Chondrocyte (in vitro differentiated cells): ENCODE data around the gene SP9. TPM values are rescaled to one million over a fixed set of nuclear protein-coding genes. Genes with fewer than 3 reads are reported as not detected.

Experiments
- DNase-seq: peaks from one replicate; pipeline ENCODE4 v3.0.0; 2021; ENCODE audit warnings: mixed read lengths, low spot score
- H3K27ac Mint-ChIP-seq: one replicate; pipeline ENCODE4 v1.8.0; 2021; ENCODE audit warnings: mild to moderate bottlenecking, moderate library complexity, mixed read lengths; ENCODE audit not compliant: unreplicated experiment
- H3K27me3 Mint-ChIP-seq: 2 replicates; pipeline ENCODE4 v1.8.0; 2021; ENCODE audit warnings: low read depth, mixed read lengths
- H3K36me3 Mint-ChIP-seq: 2 replicates; pipeline ENCODE4 v1.8.0; 2021; ENCODE audit warnings: low read depth, mixed read lengths
- H3K4me1 Mint-ChIP-seq: 2 replicates; pipeline ENCODE4 v1.8.0; 2021; ENCODE audit warnings: low read depth, mild to moderate bottlenecking, mixed read lengths
- H3K4me3 Mint-ChIP-seq: one replicate; pipeline ENCODE4 v1.8.0; 2021; ENCODE audit warnings: mild to moderate bottlenecking, moderate library complexity, mixed read lengths; ENCODE audit not compliant: unreplicated experiment
- H3K9me3 Mint-ChIP-seq: 2 replicates; pipeline ENCODE4 v1.8.0; 2021; ENCODE audit warnings: low read depth, mixed read lengths
- total RNA-seq: library from RNA; stranded (reverse); gene quantifications from 3 replicates; pipeline ENCODE4 v1.2.1, GENCODE V29; 2021
- TF ChIP-seq, protein P1 (sequence below): fragments of 200-600 bp; sonication (generic); IDR thresholded peaks from 2 replicates; pipeline ENCODE4 v1.5.0; 2021; ENCODE audit warnings: antibody characterized with exemption, mild to moderate bottlenecking, moderate library complexity

The SP9 gene
- total RNA-seq, 1 donor from 2014 or later = not detected

DNA sequence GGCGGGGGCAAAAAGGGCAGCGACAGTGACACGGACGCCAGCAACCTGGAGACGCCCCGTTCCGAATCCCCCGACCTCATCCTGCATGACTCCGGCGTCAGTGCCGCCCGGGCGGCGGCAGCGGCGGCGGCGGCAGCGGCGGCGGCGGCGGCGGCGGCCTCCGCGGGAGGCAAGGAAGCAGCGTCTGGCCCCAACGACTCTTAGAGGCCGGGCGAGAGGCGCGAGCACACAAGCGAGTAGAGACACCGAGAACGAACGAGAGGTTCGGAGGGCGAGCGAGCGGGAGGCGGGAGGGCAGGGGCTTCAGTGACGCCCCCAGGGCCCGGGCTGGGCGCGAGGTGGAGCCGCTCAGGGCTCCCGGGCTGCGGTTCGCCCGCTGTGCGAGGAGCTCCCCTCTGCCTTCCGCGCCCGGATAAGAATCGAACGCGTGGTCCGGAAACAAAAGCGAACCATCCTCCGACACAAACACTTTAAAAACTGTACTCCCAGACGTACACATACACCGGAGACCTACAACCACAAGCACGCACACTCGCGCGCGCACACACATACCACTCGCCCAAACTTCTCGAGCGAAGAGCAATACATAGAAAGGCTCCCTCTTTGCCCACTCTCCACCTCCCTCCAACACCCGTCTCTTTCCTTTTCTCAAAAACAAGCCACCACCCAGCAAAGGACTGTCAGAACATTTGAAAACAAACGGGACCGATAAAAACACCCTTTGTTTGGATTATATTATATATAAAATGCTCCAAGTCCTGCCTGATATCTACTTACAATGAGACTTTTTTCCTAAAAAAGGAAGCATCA is 2.8 kb downstream of the SP9 start:
- Mint-ChIP-seq H3K4me1 (peaks cover 38% of the 10 kb centered on the region), H3K9me3 (no peaks in the 10 kb centered on the region), H3K27ac (no peak overlapping the region)

DNA sequence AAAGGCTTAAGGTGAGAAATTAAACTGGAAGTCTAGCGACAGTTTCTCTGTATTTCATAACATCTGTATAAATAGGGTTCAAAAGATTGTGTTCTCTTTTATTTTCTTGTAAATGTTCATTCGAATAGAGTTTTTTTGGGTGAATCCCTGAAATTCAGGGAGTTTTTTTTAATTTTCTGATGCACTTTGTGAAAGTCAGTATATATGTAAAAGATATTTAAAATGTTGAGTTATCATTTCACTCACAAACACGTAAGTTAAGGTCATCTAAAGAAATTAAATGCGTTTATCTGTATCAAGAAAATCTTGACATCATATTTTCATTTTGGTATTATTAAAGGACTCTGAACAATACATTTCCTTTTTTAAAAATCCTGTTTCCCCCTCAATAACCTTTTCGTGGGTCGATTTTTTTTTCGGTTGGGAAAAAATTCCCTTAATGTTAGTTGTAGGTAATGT is 3.4 kb downstream of the SP9 start:
- Mint-ChIP-seq H3K36me3 (peaks cover 3% of the 10 kb centered on the region), H3K4me1 (peaks cover 32% of the 10 kb centered on the region), H3K4me3 (no peak overlapping the region), H3K27ac (no peak overlapping the region), H3K27me3 (peaks cover 50% of the 10 kb centered on the region), H3K9me3 (no peaks in the 10 kb centered on the region)
- TF ChIP-seq, protein P1, sequence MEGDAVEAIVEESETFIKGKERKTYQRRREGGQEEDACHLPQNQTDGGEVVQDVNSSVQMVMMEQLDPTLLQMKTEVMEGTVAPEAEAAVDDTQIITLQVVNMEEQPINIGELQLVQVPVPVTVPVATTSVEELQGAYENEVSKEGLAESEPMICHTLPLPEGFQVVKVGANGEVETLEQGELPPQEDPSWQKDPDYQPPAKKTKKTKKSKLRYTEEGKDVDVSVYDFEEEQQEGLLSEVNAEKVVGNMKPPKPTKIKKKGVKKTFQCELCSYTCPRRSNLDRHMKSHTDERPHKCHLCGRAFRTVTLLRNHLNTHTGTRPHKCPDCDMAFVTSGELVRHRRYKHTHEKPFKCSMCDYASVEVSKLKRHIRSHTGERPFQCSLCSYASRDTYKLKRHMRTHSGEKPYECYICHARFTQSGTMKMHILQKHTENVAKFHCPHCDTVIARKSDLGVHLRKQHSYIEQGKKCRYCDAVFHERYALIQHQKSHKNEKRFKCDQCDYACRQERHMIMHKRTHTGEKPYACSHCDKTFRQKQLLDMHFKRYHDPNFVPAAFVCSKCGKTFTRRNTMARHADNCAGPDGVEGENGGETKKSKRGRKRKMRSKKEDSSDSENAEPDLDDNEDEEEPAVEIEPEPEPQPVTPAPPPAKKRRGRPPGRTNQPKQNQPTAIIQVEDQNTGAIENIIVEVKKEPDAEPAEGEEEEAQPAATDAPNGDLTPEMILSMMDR = no peak
- DNase-seq = no peak

More for the DNA sequence above, 2.8 kb downstream of the SP9 start:
- TF ChIP-seq, protein P1 = no peak
- Mint-ChIP-seq H3K4me3 (peak overlapping the region; percentile 57), H3K36me3 (peaks cover 3% of the 10 kb centered on the region), H3K27me3 (peaks cover 50% of the 10 kb centered on the region)
- no peak for DNase-seq

DNA sequence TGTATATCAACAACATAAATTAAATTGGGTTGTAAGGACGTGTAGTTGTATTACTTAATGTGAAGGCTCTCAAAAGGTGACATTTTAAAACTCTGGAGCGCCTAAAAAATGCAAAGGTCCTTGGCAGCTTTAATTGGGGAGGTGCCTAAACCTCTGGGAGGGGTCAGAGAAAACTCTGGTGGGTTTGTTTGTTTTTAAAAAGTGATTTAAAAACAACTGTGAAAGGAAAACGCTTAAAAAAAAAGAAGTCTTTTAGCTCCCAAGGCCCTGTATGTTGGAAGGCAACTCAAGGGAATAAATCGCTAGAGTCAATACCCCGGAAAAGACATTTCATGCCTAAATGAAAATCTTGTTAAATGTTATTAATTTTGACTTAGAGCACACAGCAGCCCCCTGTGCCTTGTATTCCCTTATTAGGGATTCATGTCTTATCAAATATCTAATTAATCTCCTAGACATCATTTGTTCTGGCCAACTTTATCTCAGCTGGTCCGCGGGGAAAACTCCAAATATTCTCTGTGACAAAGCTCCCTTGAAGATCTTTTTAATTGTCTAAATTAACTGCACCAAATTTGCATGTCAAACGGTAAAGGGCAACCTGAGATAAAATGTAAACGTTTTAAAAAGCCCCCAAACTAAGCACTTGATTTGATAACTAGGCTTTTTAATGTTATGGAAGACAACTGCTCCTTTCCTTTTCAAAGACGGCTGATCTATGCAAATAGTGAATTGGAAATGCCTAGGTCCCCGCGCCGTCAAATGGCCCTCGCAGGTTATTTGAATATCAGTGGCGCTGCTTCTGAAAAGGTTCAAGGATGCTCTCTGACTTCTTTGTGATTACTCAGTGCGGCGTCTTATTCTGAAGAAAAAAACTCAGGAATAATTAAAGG is 4.2 kb downstream of the SP9 start:
- no peak overlapping the region for H3K4me3 Mint-ChIP-seq
- no peak overlapping the region for H3K27ac Mint-ChIP-seq
- TF ChIP-seq, protein P1 = no peak
- H3K4me1 Mint-ChIP-seq = peaks cover 29% of the 10 kb centered on the region
- peaks cover 48% of the 10 kb centered on the region for H3K27me3 Mint-ChIP-seq
- peaks cover 3% of the 10 kb centered on the region for H3K36me3 Mint-ChIP-seq
- H3K9me3 Mint-ChIP-seq = no peaks in the 10 kb centered on the region
- no peak for DNase-seq

DNA sequence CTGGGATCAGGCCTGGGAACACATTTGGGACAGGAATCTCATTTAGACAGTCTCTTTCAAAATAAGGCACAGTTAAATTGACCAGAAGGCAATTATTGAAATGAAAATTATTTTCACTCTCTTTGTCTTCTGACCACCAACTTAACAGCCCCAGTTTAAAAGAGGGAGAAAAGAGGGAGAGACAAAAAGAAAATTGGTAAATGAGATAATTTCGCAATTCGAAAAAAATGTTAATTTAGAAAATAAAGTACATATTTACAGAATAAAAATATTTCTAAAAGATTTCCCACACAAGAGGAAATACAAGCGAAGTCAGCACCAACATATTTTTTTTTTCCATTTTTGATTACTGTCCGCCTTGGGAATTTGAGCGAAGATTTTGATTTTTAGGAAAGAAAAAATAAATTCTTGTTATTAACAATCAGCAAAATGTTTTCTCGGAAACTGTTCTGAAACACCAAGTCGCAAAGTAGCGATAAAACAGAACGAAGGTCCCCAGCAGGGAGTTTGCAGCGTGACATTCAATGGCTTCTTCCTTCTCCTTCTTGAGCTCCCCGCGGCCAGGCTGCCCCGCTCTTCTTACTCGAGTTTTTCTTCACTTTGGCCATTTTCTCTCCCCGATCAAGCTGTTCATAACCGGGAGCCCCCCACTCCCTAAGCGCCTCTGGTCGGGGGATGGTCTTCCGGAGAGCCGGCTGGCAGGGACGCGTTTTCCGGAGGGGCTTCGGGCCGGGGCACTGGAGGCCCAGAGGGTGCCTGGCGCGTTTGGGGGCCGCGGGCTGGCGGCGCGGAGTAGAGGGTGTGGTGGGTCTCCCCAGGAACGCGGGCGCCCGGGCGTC is 5.0 kb downstream of the SP9 start:
- peaks cover 3% of the 10 kb centered on the region for H3K36me3 Mint-ChIP-seq
- H3K27ac Mint-ChIP-seq = no peak overlapping the region
- H3K4me1 Mint-ChIP-seq = peaks cover 34% of the 10 kb centered on the region
- TF ChIP-seq, protein P1 = no peak
- H3K27me3 Mint-ChIP-seq = peaks cover 51% of the 10 kb centered on the region
- no peaks in the 10 kb centered on the region for H3K9me3 Mint-ChIP-seq
- no peak for DNase-seq
- no peak overlapping the region for H3K4me3 Mint-ChIP-seq
